Measurements from ENCODE around the gene ITGB4. TPM values are rescaled to one million over a fixed set of nuclear protein-coding genes. Genes with fewer than 3 reads are reported as not detected.

The ITGB4 gene
- total RNA-seq, 1 donor from 2014 or later: 6.6 TPM

DNA sequence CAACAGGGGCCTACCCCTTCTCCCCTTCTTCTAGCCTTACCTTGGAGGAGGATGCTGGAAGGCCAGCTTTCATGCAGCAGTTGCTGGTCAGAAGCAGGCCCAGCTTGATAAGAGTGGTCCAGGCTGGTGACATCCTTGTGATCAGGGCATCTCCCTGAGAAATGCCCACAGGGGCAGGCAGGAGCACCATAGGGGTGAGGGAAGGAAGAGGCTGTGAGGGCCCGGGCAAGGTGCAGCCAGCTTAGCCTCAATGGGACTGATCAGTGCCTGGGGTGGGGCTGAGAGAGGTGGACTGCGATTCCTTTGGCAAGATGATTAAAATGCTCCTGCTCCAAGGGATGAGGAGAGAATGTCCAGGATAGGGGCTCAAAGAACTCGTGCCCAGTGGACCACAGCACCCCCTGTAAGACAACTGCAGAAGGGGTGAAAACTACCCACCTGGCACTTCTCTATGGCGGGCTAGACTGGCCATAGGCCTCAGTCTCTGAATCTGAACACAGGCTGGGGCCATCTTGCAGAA is 53.3 kb downstream of the ITGB4 start:
- H3K4me1 Mint-ChIP-seq (ENCODE audit: low read depth, unreplicated experiment): peaks cover 10% of the 10 kb centered on the region
- H3K36me3 ChIP-seq (ENCODE audit: insufficient read depth, low read length): peaks cover 23% of the 10 kb centered on the region
- peaks cover 50% of the 10 kb centered on the region for H4K20me1 ChIP-seq (ENCODE audit: insufficient read depth, low read length)
- peaks cover 1% of the 10 kb centered on the region for H3K9me3 Mint-ChIP-seq (ENCODE audit: unreplicated experiment)
- H3K27ac Mint-ChIP-seq (ENCODE audit: unreplicated experiment): no peak overlapping the region
- H3K4me3 Mint-ChIP-seq (ENCODE audit: unreplicated experiment): peak overlapping the region; percentile 50
- H3K27me3 Mint-ChIP-seq (ENCODE audit: low read depth, unreplicated experiment): no peaks in the 10 kb centered on the region
- no peak overlapping the region for H2AFZ ChIP-seq (ENCODE audit: low read depth, low read length)
- no peak for FAIRE-seq
- H3K27ac ChIP-seq (ENCODE audit: low read depth, low read length): no peak overlapping the region
- H3K4me3 ChIP-seq (ENCODE audit: insufficient read depth, low read depth, low read length): no peak overlapping the region
- peaks cover 25% of the 10 kb centered on the region for H3K36me3 Mint-ChIP-seq (ENCODE audit: low read depth, unreplicated experiment)
- H3K79me2 ChIP-seq (ENCODE audit: insufficient read depth, low read length): peaks cover 33% of the 10 kb centered on the region
- no peaks in the 10 kb centered on the region for H3K27me3 ChIP-seq (ENCODE audit: insufficient read depth, low read length)
- H3K4me2 ChIP-seq (ENCODE audit: low read length): no peak overlapping the region
- no peak for DNase-seq (ENCODE audit: low read depth)
- TF ChIP-seq EZH2 (IDR thresholded peaks at IDR 0.05; ENCODE audit: insufficient read depth, low read length): no peak
- TF ChIP-seq, protein P1, sequence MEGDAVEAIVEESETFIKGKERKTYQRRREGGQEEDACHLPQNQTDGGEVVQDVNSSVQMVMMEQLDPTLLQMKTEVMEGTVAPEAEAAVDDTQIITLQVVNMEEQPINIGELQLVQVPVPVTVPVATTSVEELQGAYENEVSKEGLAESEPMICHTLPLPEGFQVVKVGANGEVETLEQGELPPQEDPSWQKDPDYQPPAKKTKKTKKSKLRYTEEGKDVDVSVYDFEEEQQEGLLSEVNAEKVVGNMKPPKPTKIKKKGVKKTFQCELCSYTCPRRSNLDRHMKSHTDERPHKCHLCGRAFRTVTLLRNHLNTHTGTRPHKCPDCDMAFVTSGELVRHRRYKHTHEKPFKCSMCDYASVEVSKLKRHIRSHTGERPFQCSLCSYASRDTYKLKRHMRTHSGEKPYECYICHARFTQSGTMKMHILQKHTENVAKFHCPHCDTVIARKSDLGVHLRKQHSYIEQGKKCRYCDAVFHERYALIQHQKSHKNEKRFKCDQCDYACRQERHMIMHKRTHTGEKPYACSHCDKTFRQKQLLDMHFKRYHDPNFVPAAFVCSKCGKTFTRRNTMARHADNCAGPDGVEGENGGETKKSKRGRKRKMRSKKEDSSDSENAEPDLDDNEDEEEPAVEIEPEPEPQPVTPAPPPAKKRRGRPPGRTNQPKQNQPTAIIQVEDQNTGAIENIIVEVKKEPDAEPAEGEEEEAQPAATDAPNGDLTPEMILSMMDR (IDR thresholded peaks at IDR 0.05; ENCODE audit: insufficient read depth, low read depth, low read length): no peak
- no peaks in the 10 kb centered on the region for H3K9me3 ChIP-seq (ENCODE audit: insufficient read depth, low read depth, low read length)
- peaks cover 13% of the 10 kb centered on the region for H3K4me1 ChIP-seq (ENCODE audit: insufficient read depth, low read length)
- no peak overlapping the region for H3K9ac ChIP-seq (ENCODE audit: low read length)

GRCh38 chr17:75774991-75775668 is 53.9 kb downstream of the ITGB4 start:
- no peaks in the 10 kb centered on the region for H3K27me3 Mint-ChIP-seq (ENCODE audit: low read depth, unreplicated experiment)
- TF ChIP-seq, protein P1 (IDR thresholded peaks at IDR 0.05; ENCODE audit: insufficient read depth, low read depth, low read length): no peak
- no peak for TF ChIP-seq EZH2 (IDR thresholded peaks at IDR 0.05; ENCODE audit: insufficient read depth, low read length)
- Histone ChIP-seq H2AFZ (ENCODE audit: low read depth, low read length) (no peak overlapping the region), H3K27ac (ENCODE audit: low read depth, low read length) (no peak overlapping the region), H3K9me3 (ENCODE audit: insufficient read depth, low read depth, low read length) (no peaks in the 10 kb centered on the region), H3K36me3 (ENCODE audit: insufficient read depth, low read length) (peaks cover 23% of the 10 kb centered on the region), H3K4me3 (ENCODE audit: insufficient read depth, low read depth, low read length) (no peak overlapping the region), H3K4me1 (ENCODE audit: insufficient read depth, low read length) (peaks cover 13% of the 10 kb centered on the region), H3K4me2 (ENCODE audit: low read length) (no peak overlapping the region), H4K20me1 (ENCODE audit: insufficient read depth, low read length) (peaks cover 50% of the 10 kb centered on the region), H3K79me2 (ENCODE audit: insufficient read depth, low read length) (peaks cover 34% of the 10 kb centered on the region), H3K9ac (ENCODE audit: low read length) (no peak overlapping the region), H3K27me3 (ENCODE audit: insufficient read depth, low read length) (no peaks in the 10 kb centered on the region)
- H3K4me3 Mint-ChIP-seq (ENCODE audit: unreplicated experiment): peak overlapping the region; percentile 96
- no peak overlapping the region for H3K27ac Mint-ChIP-seq (ENCODE audit: unreplicated experiment)
- FAIRE-seq (no peak), DNase-seq (ENCODE audit: low read depth) (no peak)
- H3K36me3 Mint-ChIP-seq (ENCODE audit: low read depth, unreplicated experiment): peaks cover 26% of the 10 kb centered on the region
- peaks cover 1% of the 10 kb centered on the region for H3K9me3 Mint-ChIP-seq (ENCODE audit: unreplicated experiment)
- peaks cover 10% of the 10 kb centered on the region for H3K4me1 Mint-ChIP-seq (ENCODE audit: low read depth, unreplicated experiment)
